ENCODE measurements around the gene THRA. TPM values are rescaled to one million over a fixed set of nuclear protein-coding genes. Genes with fewer than 3 reads are reported as not detected.

THRA gene
- total RNA-seq, 1 experiment from 2014 or later, result 107 TPM

DNA sequence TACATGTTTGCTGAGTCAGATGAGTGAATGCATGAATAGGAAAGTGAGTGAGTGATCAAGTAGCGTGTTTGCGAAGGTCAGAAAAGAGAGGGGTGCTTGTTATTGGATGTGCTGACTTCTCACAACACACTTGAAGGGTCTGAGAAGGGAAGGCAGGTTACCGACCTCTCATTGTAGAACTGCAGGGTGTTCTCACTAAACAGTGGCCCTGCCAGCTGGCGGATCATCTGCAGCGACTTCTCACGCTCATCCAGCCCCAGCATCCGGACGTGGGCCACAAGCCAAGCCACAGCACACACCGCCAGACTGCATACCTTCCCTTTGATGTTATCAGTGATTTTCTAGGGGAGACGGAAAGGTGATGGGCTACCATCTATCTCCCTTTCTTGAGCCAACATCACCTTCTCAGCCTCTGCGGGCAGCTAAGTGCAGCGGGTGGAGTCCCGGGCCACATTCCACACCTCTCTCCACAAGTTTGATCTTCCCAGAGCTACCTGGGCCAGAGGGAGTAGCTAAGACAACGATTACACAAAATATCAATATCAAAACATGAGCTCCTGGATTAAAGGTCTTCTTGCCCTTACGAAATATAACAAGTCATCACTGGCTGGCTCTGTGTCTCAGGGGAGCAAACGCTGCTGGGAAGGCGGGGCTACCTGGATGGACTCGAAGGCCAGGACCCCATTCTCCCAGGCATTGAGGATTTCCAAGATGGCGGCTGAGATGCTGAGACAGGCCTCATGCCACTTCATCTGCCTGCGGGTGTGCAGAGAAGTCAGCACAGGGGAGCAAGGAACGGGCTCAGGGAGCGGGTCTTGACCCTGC lies 36.6 kb upstream of the THRA start:
- no peaks in the 10 kb centered on the region for H3K27me3 Mint-ChIP-seq (ENCODE audit: unreplicated experiment)
- peak; percentile 72 for DNase-seq
- no peaks in the 10 kb centered on the region for H3K9me3 Mint-ChIP-seq (ENCODE audit: low read depth, unreplicated experiment)
- no peak for TF ChIP-seq CTCF (IDR thresholded peaks at IDR 0.05; ENCODE audit: unreplicated experiment)
- CTCF ChIA-PET, result interaction anchor here (0.5 to 23.5 kb wide), 51 partner anchors 11 to 468 kb away, joined by 3 to 774 read pairs (median 4); partner anchors contain the start of genes CASC3, CSF3, ERBB2 and LRRC3C
- intact Hi-C loops (cut with micrococcal nuclease; ENCODE audit: unreplicated experiment), result no loop called here
- peaks cover 38% of the 10 kb centered on the region for H3K4me1 Mint-ChIP-seq (ENCODE audit: low read depth, unreplicated experiment)
- peaks cover 74% of the 10 kb centered on the region for H3K36me3 Mint-ChIP-seq (ENCODE audit: insufficient read depth, unreplicated experiment)
- H3K4me3 Mint-ChIP-seq (ENCODE audit: low read depth, unreplicated experiment), result no peak overlapping the region
- no peak overlapping the region for H3K27ac Mint-ChIP-seq (ENCODE audit: unreplicated experiment)
- BruUV-seq (replicated peaks), result no TSS peak

DNA sequence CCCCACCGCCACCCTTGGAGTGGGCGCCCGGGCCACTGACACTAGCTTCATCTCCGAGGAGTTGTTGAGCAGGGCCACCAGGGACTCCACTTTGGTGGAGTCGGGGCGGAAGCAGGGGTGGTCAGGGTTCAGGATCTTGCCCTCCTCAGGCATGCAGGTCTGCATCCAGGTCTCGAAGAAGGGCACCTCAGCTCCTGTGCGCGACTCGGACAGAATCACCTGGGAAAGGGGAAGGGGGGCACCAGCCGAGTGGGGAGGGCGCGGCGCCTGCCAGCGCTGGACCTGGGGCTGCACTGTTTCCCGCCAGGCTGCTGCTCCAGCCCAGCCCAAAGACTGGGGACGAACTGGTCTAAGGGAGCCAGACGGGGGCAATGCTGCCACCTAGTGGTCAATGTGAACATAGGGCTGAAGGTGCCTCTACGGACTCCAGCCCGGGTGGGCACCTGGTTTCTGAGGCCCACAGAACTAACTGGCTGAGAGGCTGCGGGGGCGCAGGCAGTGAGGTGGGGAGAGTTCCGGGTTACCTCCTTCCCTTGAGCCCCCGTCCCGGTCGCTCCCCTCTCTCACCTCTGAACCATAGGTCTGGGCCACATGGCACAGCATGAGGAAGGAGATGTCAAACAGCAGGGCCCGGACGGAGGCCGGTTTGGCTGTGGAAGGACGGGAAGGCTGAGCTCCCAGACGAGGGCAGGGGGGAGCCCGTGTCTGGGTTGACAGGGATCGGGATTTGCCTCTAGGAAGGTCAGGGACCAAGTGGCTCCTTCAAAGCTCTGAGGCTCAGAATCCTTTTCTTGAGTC lies 35.8 kb upstream of the THRA start:
- CTCF ChIA-PET, result interaction anchor here (0.5 to 23.5 kb wide), 73 partner anchors 11 to 723 kb away, joined by 3 to 774 read pairs (median 4); partner anchors contain the start of genes CASC3, CSF3, ERBB2 and MED24
- peak; percentile 100 for DNase-seq
- Mint-ChIP-seq H3K27me3 (ENCODE audit: unreplicated experiment) (no peaks in the 10 kb centered on the region), H3K36me3 (ENCODE audit: insufficient read depth, unreplicated experiment) (peaks cover 76% of the 10 kb centered on the region), H3K27ac (ENCODE audit: unreplicated experiment) (no peak overlapping the region), H3K4me1 (ENCODE audit: low read depth, unreplicated experiment) (peaks cover 30% of the 10 kb centered on the region), H3K4me3 (ENCODE audit: low read depth, unreplicated experiment) (no peak overlapping the region), H3K9me3 (ENCODE audit: low read depth, unreplicated experiment) (no peaks in the 10 kb centered on the region)
- intact Hi-C loops (cut with micrococcal nuclease; ENCODE audit: unreplicated experiment), result loop anchor here (1.0 kb wide), 4 partner anchors 13 to 405 kb away; no protein-coding TSS in a partner anchor
- TF ChIP-seq CTCF (IDR thresholded peaks at IDR 0.05; ENCODE audit: unreplicated experiment), result no peak
- BruUV-seq (replicated peaks), result no TSS peak

GRCh38 chr17:40027614-40028012 lies 35.2 kb upstream of the THRA start:
- H3K4me3 Mint-ChIP-seq (ENCODE audit: low read depth, unreplicated experiment), result no peak overlapping the region
- BruUV-seq (replicated peaks), result no TSS peak
- peaks cover 29% of the 10 kb centered on the region for H3K4me1 Mint-ChIP-seq (ENCODE audit: low read depth, unreplicated experiment)
- DNase-seq, result no peak
- intact Hi-C loops (cut with micrococcal nuclease; ENCODE audit: unreplicated experiment), result loop anchor here (1.0 kb wide), 4 partner anchors 13 to 405 kb away; no protein-coding TSS in a partner anchor
- no peak overlapping the region for H3K27ac Mint-ChIP-seq (ENCODE audit: unreplicated experiment)
- H3K9me3 Mint-ChIP-seq (ENCODE audit: low read depth, unreplicated experiment), result no peaks in the 10 kb centered on the region
- TF ChIP-seq CTCF (IDR thresholded peaks at IDR 0.05; ENCODE audit: unreplicated experiment), result no peak
- CTCF ChIA-PET, result interaction anchor here (0.5 to 23.5 kb wide), 58 partner anchors 10 to 722 kb away, joined by 3 to 774 read pairs (median 4); partner anchors contain the start of genes CASC3, CSF3, ERBB2 and MED24
- no peaks in the 10 kb centered on the region for H3K27me3 Mint-ChIP-seq (ENCODE audit: unreplicated experiment)
- H3K36me3 Mint-ChIP-seq (ENCODE audit: insufficient read depth, unreplicated experiment), result peaks cover 78% of the 10 kb centered on the region

DNA sequence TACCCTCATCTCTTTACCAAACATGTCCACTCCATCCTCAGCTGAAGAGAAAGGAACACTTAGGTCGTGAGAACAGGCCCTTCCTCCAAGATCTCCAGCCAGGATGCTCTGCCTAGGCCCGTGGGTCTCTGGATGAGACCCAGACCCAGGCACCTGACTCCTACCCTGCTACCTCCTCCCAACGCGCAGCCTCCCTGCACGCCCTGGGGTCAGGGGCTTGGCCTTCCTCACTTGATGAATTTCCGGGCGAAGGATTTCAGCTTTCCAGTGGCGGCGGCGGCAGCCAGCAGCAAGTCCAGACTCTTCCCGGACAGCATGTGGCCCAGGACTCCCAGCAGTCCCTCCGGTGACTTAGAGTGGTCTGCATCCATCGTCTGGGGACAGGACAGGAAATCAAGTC lies 34.2 kb upstream of the THRA start:
- Mint-ChIP-seq H3K4me3 (ENCODE audit: low read depth, unreplicated experiment) (no peak overlapping the region), H3K4me1 (ENCODE audit: low read depth, unreplicated experiment) (peaks cover 25% of the 10 kb centered on the region), H3K27ac (ENCODE audit: unreplicated experiment) (no peak overlapping the region), H3K9me3 (ENCODE audit: low read depth, unreplicated experiment) (no peaks in the 10 kb centered on the region), H3K27me3 (ENCODE audit: unreplicated experiment) (no peaks in the 10 kb centered on the region), H3K36me3 (ENCODE audit: insufficient read depth, unreplicated experiment) (peaks cover 81% of the 10 kb centered on the region)
- no TSS peak for BruUV-seq (replicated peaks)
- intact Hi-C loops (cut with micrococcal nuclease; ENCODE audit: unreplicated experiment), result no loop called here
- TF ChIP-seq CTCF (IDR thresholded peaks at IDR 0.05; ENCODE audit: unreplicated experiment), result no peak
- DNase-seq, result no peak
- CTCF ChIA-PET, result interaction anchor here (0.9 to 23.5 kb wide), 20 partner anchors 9 to 375 kb away, joined by 3 to 774 read pairs (median 6); partner anchors contain the start of genes CSF3, MED24, MIEN1 and NR1D1

Data from Calu3 (cell line).